NCI-H524 treated with DMSO at 0.1 percent for 48 hours (cell line): ENCODE results near the gene SLC7A1.

ENCODE experiments used
- DNase-seq: peaks from one replicate; lab custom pipeline; 2025; lab: John Stamatoyannopoulos, UW

SLC7A1 gene

DNA sequence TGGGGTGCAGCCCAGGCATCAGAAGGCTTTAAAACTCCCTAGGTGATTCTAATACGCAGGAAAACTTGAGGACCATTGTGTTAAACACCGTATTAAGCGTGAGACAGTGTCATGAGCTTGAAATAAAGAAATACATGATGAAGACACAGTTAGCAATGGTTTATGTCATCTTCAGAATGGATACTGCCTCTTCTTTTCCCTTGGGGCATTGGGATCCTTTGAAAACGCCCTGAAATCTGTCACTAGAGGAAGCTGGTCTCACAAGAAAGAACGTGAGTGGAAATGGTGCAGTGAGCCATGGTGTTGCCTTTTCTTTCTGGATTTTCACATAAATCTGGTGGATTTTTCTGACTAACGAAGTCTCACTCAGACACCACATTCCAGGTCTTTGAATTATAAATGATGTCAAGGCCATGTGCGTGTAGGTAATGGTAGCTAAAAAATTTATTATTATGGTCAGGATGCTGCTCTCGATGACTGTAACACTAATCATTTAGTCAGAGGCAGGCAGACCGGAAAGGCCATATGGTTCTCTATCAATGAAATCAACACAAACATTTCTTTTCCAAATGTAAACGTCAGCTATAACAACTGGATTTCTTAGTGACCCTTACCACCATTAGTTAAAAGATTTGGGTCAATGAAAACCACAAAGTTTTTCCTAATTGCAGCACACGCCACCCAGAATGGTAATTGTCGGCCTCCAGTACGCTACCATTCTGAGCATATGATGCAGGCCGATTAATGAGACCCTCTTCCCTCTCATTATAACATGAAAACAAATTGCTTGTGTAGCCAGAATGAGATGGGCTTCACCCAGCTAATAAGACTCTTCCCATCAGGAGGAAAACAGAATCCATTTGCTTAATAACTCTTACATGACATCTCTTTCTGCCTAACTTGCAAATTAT is 105.6 kb downstream of the SLC7A1 start:
- DNase-seq: no peak

DNA sequence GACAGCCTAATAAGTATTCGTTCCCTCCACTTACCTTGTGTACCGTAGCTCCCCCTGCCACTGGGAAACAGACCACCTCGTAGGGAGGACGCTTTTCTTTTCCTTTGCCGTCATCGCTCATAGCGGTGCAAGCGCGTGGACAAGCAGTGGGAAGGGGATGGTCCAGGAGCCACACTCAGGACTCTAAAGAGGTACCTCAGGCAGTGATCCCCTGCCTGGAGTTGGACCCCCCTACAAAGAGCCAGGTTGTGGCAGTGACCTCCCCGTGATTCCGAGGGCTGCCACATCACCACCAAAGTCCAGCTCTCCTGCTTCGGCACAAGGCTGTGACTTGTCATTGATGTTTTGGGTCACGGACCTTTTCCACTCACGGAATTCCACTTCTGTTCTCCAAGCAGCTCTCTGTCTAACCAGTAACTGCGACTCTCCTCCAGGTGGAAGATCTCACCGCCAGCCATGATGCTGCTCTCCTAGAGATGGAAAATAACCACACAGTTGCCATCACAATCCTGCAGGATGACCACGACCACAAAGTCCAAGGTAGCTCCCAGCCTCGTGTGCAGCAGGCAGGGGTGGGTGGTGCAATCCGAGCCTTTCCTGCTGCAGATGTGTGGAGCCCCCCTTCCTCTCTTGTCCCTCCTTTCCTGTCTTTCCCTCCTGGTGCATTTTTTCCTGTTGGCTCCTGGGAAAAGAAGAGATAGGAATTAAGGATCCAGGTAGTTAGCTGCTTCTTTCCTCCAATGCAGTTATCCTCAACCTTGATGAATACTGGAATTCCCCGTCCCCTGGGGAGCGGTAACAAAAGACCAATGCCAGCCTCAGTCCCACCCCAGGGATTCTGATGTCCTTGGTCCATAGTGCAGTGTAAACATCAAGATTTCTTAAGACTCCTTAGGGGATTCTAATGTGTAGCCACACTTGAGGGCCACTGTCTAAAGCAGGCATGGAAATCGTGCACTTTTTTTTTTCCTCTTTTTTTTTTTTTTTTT is 107.7 kb downstream of the SLC7A1 start:
- no peak for DNase-seq

DNA sequence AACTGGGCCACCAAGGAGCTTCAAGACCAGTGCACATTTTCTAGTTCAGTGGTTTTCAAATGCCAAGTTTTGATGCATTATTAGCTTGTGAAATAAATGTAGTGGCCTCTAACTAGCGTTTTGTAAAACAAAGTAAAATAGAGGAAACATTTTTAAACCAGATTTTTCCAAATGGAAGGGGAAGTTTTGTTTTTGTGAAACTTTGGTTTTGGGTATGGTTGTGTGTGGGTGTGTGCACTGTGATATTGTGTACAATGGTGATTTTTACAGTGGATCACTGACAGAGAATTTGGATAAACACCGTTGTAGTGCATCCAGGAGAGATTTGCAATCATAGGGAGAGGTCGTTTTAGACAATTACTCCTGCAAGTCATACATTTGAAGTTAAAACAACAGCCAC is 108.9 kb downstream of the SLC7A1 start:
- DNase-seq: no peak

DNA sequence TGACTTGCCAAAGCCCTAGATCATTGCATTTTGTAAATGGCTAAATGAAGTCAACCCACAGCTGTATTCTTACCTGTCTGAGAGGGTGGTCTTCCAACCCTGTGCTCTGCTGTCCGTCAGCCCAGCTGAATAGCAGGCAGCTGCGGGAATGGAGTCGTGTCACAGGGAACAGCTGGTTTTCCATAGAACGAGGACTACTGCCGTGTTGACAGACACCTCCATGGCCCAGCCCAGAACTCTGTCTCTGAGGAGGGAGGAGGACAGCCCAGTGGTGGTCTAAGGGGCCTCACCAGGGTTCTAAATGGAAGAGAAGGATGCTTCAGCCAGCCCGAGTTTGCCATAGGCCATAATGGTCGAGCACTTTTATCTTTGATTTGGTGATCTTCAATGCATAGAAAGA is 110.7 kb downstream of the SLC7A1 start:
- DNase-seq: no peak

DNA sequence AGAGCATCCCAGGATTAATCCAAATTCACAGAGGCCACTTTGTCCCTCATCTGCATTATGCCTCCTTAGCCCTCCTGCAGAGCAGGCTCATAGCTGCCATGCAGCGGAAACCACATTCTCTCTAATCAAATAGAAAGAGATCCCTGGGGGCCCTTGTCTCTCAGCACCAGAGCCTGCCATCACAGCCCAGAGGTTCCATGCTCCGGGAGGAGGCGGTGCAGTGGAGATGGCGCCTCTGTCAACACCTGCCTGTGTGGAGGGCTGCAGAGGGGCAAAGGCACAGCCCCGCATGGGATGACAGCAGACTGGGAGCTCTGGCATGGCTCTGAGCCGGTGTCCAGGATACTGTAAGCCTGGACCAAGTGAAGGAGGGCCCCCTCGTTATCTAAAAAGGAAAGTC is 111.3 kb downstream of the SLC7A1 start:
- DNase-seq: no peak

DNA sequence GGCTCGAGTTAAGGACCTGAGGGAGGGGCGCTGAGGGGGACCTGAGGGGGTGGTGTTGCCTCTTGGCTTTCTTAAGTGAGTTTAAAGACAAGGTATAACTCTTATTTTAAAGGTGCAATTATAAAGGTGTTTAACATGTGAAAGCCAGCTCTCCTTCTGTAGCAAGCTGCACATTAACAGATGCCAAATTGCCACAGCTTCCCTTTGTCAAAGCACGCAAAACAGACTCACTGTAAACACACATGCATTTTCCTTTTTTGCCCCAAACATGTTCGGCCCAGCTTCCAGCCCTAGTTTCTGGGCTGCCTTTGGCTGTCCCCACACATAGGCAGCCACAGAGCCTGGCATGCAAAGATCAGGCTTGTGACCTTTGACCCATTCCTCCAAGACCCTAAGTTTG is 111.9 kb downstream of the SLC7A1 start:
- DNase-seq: no peak

DNA sequence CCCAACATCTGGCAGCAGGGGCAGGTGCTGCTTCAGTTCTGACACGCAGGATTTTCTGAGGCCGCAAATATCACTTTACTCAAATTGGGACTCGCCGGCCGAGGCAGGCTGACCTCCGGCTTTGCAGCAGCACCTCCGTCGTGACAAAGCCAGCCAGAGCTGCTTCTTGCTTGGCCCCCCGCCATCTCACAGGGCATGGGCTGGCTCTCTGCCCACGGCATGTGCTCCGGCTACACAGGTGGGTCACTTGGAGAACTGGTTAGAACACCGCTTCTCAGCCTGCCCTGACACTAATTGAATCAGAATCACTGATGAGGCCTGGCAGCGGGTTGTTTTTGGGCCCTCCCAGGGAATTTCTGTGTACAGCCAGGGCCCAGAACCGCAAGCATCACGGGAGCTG is 112.3 kb downstream of the SLC7A1 start:
- no peak for DNase-seq

DNA sequence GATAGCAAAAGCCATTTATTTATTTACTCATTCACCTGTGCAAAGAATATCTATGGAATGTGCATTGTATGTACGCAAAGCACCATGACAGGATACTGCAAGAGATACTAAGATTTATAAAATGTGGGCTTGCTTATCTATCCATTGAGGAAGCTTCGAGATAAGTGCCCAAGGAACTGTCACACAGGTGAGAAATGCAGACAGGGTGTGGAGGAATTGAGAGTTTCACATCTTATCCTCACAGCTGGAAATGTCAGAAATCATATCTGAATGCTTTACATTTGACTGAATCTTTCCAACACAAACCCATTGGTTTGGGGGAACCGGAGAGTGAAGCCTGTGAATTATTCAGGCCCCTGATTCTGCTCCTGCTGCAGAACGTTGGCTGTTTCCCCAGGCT is 113.0 kb downstream of the SLC7A1 start:
- DNase-seq: no peak

DNA sequence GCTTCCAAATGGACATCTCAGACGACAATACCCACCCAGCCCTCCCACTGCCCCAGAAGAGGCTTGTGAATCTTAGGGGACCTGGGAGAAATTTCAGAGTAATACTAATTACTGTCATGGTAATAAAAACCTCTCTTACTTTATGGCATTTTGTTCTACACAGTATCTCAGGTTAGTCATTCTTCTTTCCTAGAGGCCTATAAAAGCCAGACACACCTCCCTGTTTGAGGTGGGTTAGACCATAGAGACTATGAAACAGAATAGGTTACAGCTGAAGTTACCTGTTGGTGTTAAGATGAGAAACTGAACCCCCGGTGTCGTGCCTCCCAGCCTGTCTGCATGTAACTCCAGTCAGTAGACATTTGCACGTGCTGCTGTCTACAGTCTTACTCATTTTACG is 113.9 kb downstream of the SLC7A1 start:
- DNase-seq: no peak

DNA sequence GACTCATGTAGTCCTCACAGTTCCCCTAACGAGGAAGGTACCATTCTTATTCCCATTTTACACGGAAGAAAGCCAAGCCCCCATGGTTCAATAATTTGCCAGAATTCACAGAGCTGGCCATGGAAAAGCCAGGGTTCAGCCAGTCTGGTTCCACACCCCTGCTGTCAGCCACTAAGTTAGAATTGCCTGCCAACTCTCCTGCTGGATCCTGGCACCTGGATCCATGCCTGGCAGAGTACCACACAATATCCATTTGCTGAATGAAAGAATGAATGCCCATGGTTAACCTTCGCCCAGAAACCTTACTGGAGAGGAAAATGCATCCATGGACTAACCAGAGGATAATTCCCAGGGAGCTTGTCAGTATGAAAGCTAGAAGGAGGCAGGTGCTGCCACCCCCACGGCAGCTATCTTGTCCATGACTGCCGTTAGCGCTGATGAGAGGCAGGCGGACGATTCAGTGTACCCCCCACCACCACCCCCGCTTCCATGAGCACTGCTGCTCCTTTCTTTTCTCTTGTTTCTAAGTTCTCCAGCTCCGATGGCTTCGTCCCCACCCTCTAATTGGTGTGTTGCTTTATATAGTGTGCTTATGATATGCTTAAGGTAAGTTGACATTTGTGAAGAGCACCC is 114.5 kb downstream of the SLC7A1 start:
- DNase-seq: no peak

DNA sequence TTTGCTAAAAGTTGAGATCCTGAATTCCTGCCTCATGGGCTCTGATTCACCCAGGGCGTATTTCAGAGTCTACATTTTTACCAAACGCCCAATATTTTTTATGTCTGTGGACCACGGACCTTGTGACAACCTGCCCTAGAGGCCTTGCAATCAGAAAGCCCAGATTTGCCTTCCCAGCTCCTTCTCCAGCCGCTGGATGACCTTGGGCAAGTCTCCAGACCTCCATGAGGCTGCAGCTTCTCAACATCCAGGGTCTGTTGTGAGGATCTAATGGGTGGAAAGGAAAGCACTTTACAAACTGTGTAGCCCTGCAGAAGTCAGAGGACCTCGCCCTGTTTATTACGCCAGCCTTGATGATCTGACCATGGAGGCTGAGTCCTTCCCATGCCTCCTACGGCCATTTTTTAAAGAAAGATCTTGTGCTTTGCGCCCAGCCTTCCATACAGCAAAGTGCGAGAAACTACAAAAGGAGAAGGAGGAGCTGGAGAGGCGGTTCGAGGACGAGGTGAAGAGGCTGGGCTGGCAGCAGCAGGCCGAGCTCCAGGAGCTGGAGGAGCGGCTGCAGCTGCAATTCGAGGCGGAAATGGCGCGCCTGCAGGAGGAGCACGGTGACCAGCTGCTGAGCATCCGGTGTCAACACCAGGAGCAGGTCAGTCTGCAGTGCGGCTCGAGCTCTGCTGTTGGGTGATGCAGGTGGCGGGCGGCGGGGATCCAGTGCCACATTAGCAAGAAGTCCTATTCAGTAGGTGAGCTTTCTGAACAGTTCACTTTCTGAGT is 115.6 kb downstream of the SLC7A1 start:
- DNase-seq: no peak

DNA sequence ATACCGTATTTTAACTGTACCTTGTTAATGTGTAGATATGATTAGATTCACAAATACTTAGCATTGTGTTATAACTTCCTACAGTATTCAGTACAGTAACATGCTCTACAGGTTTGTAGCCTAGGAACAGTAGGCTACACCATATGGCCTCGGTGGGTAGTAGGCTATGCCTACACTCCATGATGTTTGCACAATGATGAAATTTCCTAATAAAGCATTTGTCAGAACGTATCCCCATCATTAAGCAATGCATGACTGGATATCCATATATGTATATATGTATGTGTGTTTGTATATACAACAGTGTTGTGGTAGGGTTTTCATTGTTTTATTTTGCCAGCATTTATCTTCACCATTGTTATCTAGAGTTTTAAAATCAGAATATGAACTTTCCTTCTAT is 119.4 kb downstream of the SLC7A1 start:
- DNase-seq: no peak

DNA sequence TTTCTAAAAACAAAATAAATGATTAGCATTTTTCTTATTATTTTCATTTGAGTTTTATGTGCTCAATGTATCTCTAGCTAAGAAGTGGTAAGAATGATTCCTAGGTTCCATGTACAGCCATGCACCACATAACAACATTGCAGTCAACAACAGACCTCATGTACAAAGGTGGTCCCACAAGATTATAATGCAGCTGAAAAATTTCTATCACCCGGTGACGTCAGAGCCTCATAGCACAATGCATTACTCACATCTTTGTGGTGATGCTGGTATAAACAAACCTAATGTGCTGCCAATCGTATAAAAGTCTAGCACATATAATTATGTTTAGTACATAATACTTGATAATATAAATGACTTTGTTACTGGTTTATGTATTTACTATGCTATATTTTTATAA is 120.5 kb downstream of the SLC7A1 start:
- DNase-seq: no peak

DNA sequence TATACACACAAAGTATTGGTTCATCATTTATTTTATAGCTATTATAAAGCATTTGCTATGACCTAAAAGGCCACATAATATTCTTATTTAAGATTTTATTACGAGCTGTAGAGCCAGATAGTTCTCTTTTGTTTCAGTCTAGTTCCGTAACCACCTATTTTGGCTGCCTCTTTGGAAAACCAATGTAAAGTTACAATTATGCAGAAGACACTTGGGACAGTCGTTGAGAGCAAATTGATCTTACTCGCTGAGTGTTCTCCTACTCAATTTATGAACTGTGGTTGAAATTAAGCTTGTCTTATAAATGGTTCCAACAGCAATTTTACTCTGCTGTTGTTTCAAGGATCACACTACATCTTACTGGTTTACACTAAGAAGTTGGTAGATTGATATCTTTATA is 122.3 kb downstream of the SLC7A1 start:
- no peak for DNase-seq

DNA sequence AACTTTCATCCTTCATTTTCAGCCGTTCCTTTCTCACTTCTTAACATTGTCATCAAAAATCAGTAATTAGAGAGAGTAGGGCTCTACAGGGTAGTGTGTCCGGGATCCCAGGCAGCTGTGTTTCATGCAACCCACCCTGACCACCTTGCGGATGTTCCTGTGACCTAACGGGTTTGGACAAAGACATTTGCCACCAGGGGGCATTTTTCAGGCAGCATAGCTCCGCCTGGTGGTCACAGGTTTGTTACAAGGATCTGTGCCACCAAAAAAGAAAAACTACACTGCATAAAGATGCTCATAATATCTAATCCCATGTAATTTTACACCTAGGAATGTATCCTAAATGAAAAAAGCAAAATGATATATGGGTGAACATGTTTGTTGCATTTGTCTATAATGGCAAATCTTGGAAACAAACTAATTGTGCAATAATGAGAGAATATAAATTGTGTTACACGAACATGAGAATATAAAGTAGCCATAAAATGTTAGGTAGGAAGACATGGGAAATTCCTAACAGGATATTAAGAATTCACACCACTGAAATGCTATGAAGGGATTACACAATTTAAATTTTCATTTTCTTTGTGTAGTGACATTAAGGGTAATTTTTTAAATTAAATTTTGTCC is 123.0 kb downstream of the SLC7A1 start:
- DNase-seq: peak; percentile 15

DNA sequence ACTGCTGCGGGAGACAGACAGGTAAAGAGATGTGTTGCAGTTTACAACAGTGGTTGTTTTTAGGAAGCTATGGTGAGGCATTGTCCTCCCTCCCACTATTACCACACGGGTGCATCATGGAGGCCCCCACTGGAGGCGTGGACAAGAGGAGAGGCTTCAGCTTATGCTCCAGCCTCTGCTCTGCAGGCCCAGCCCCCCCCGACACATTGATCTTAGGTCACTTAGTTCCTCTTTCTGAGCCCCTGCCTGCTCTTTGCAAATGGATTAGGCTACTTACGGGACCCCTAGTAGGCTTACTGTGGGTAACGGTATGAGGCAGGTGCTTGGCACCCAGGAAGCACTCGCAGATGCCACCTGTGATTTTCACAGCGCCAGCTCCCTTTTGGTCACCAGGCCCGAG is 123.9 kb downstream of the SLC7A1 start:
- no peak for DNase-seq

DNA sequence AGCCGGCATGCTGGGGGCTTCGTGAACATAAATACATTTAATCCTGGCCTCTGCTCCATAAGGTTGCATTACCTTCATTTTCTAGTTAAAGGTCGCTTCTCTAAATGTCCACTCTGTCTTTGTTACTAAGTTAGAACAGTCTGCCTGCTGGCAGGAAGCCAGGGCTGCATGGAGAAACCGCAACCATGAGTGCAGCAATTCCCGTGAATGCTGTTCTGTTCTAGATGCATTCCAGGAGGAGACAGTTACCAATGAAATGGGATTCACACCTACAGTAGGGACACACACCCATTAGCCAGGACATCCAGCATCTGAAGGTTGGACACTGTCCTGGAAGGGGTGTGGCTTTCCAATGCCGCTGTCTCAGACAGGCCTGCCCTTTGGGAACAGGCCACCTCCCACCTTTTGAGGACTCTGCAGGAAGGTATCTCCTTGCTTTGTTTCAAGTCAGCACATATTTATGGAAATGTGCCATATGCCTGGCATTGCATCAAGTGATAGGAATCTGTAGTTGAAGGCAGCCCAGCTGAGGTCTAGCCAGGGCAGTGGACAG is 129.7 kb downstream of the SLC7A1 start:
- no peak for DNase-seq

DNA sequence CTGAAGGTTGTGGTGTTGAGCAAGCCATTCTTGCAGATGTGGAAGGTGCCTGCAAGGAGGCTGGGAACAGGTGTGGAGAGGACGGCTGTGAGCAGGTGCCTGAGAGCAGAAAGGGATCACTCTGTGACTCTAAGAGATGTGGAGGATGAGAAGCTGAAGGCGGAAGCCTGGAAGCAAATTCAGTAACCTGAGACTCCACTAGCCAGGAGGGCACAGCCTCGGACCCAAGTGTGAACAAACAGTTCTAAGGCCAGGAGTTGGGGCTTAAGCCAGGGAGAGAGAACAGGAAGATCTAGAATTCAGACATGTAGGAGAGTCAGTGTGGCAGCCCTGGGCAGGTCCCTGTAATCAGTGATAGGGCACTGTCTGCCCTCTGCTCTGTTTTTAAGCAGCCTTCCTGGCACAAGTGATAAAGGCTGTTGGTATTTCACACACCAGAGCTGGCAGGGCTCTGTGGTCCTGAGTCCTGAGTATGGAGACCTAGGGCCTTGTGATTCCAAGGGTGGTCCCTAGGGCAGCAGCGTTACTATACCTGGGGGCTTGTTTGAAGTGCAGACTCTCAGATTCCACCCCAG is 131.3 kb downstream of the SLC7A1 start:
- DNase-seq: no peak

DNA sequence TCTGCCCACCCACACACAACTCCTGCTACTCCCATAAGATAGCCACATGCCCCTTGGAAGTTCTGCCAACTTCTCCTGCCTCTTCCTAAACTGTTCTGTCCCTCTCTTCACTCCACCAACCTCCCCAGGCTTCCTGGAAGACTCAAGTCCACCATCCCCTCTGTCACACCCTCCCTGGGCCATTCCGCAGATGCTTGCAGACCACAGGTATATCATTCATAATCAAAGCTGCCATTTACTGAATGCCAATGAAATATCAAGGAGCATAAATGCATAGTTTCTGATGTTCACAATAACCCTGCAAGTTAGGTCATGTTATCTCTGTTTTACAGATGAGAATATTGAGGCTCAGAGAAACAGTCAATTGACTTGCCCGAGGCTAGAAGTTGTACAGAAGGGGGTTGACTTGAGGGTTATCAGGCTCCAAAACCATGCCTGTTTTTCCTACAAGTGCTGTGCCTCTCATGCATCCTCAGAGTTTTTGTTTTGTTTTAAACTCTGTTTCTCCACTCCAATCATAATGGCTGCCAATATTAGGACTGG is 135.6 kb downstream of the SLC7A1 start:
- DNase-seq: no peak
